ENCODE results near the gene CELF2.

The CELF2 gene

GRCh38 chr10:11085545-11085944 lies 67.9 kb downstream of the CELF2 start:
- Mint-ChIP-seq H3K36me3 (ENCODE audit: insufficient read depth) (no peaks in the 10 kb centered on the region), H3K4me1 (no peaks in the 10 kb centered on the region), H3K27ac (ENCODE audit: low read depth) (no peak overlapping the region), H3K4me3 (no peak overlapping the region), H3K27me3 (no peaks in the 10 kb centered on the region), H3K9me3 (no peaks in the 10 kb centered on the region)
- DNase-seq (ENCODE audit: low spot score in 2 of 2), result no peak
- no peak for ATAC-seq (replicated peaks; ENCODE audit: extremely low read depth, poor library complexity, severe bottlenecking)

GRCh38 chr10:11086177-11086840 lies 68.6 kb downstream of the CELF2 start:
- Mint-ChIP-seq H3K4me3 (no peak overlapping the region), H3K27ac (ENCODE audit: low read depth) (no peak overlapping the region), H3K4me1 (no peaks in the 10 kb centered on the region), H3K27me3 (no peaks in the 10 kb centered on the region), H3K9me3 (no peaks in the 10 kb centered on the region), H3K36me3 (ENCODE audit: insufficient read depth) (no peaks in the 10 kb centered on the region)
- DNase-seq (ENCODE audit: low spot score in 2 of 2), result no peak
- no peak for ATAC-seq (replicated peaks; ENCODE audit: extremely low read depth, poor library complexity, severe bottlenecking)

- H3K4me3 Mint-ChIP-seq, result no peak overlapping the region
- H3K27ac Mint-ChIP-seq (ENCODE audit: low read depth), result no peak overlapping the region
- ATAC-seq (replicated peaks; ENCODE audit: extremely low read depth, poor library complexity, severe bottlenecking), result no peak
These were observed 69.7 kb downstream of the CELF2 start for GRCh38 chr10:11087372-11087771.

GRCh38 chr10:11088709-11089108 lies 71.0 kb downstream of the CELF2 start:
- Mint-ChIP-seq H3K9me3 (no peaks in the 10 kb centered on the region), H3K4me1 (no peaks in the 10 kb centered on the region), H3K4me3 (no peak overlapping the region), H3K27ac (ENCODE audit: low read depth) (no peak overlapping the region), H3K27me3 (no peaks in the 10 kb centered on the region), H3K36me3 (ENCODE audit: insufficient read depth) (no peaks in the 10 kb centered on the region)
- DNase-seq (ENCODE audit: low spot score in 2 of 2), result no peak
- ATAC-seq (replicated peaks; ENCODE audit: extremely low read depth, poor library complexity, severe bottlenecking), result no peak

More at GRCh38 chr10:11087372-11087771, 69.7 kb downstream of the CELF2 start:
- Mint-ChIP-seq H3K36me3 (ENCODE audit: insufficient read depth) (no peaks in the 10 kb centered on the region), H3K27me3 (no peaks in the 10 kb centered on the region), H3K4me1 (no peaks in the 10 kb centered on the region), H3K9me3 (no peaks in the 10 kb centered on the region)
- DNase-seq (ENCODE audit: low spot score in 2 of 2), result no peak

GRCh38 chr10:11089272-11089671 lies 71.6 kb downstream of the CELF2 start:
- no peaks in the 10 kb centered on the region for H3K9me3 Mint-ChIP-seq
- H3K4me3 Mint-ChIP-seq, result no peak overlapping the region
- DNase-seq (ENCODE audit: low spot score in 2 of 2), result no peak
- H3K27ac Mint-ChIP-seq (ENCODE audit: low read depth), result no peak overlapping the region
- H3K36me3 Mint-ChIP-seq (ENCODE audit: insufficient read depth), result no peaks in the 10 kb centered on the region
- no peaks in the 10 kb centered on the region for H3K27me3 Mint-ChIP-seq
- H3K4me1 Mint-ChIP-seq, result no peaks in the 10 kb centered on the region
- no peak for ATAC-seq (replicated peaks; ENCODE audit: extremely low read depth, poor library complexity, severe bottlenecking)

- no peak overlapping the region for H3K4me3 Mint-ChIP-seq
- H3K27me3 Mint-ChIP-seq, result peaks cover 5% of the 10 kb centered on the region
- no peaks in the 10 kb centered on the region for H3K9me3 Mint-ChIP-seq
- ATAC-seq (replicated peaks; ENCODE audit: extremely low read depth, poor library complexity, severe bottlenecking) (no peak), DNase-seq (ENCODE audit: low spot score in 2 of 2) (no peak)
- H3K27ac Mint-ChIP-seq (ENCODE audit: low read depth), result no peak overlapping the region
- H3K36me3 Mint-ChIP-seq (ENCODE audit: insufficient read depth), result no peaks in the 10 kb centered on the region
- H3K4me1 Mint-ChIP-seq, result no peaks in the 10 kb centered on the region
These were observed 73.9 kb downstream of the CELF2 start for GRCh38 chr10:11091517-11092102.

GRCh38 chr10:11093771-11094736 lies 76.4 kb downstream of the CELF2 start:
- no peaks in the 10 kb centered on the region for H3K4me1 Mint-ChIP-seq
- no peak for DNase-seq (ENCODE audit: low spot score in 2 of 2)
- no peak for ATAC-seq (replicated peaks; ENCODE audit: extremely low read depth, poor library complexity, severe bottlenecking)
- H3K9me3 Mint-ChIP-seq, result no peaks in the 10 kb centered on the region
- H3K36me3 Mint-ChIP-seq (ENCODE audit: insufficient read depth), result no peaks in the 10 kb centered on the region
- H3K27ac Mint-ChIP-seq (ENCODE audit: low read depth), result no peak overlapping the region
- H3K27me3 Mint-ChIP-seq, result peaks cover 28% of the 10 kb centered on the region
- H3K4me3 Mint-ChIP-seq, result no peak overlapping the region

GRCh38 chr10:11095374-11095801 lies 77.7 kb downstream of the CELF2 start:
- DNase-seq (ENCODE audit: low spot score in 2 of 2) (no peak), ATAC-seq (replicated peaks; ENCODE audit: extremely low read depth, poor library complexity, severe bottlenecking) (no peak)
- no peaks in the 10 kb centered on the region for H3K9me3 Mint-ChIP-seq
- no peak overlapping the region for H3K27ac Mint-ChIP-seq (ENCODE audit: low read depth)
- peaks cover 31% of the 10 kb centered on the region for H3K27me3 Mint-ChIP-seq
- no peaks in the 10 kb centered on the region for H3K4me1 Mint-ChIP-seq
- no peaks in the 10 kb centered on the region for H3K36me3 Mint-ChIP-seq (ENCODE audit: insufficient read depth)
- no peak overlapping the region for H3K4me3 Mint-ChIP-seq

GRCh38 chr10:11096422-11096821 lies 78.8 kb downstream of the CELF2 start:
- Mint-ChIP-seq H3K9me3 (no peaks in the 10 kb centered on the region), H3K27me3 (peaks cover 41% of the 10 kb centered on the region), H3K36me3 (ENCODE audit: insufficient read depth) (no peaks in the 10 kb centered on the region), H3K4me3 (no peak overlapping the region), H3K27ac (ENCODE audit: low read depth) (no peak overlapping the region), H3K4me1 (no peaks in the 10 kb centered on the region)
- DNase-seq (ENCODE audit: low spot score in 2 of 2) (no peak), ATAC-seq (replicated peaks; ENCODE audit: extremely low read depth, poor library complexity, severe bottlenecking) (no peak)

- no peaks in the 10 kb centered on the region for H3K36me3 Mint-ChIP-seq (ENCODE audit: insufficient read depth)
- no peaks in the 10 kb centered on the region for H3K9me3 Mint-ChIP-seq
- ATAC-seq (replicated peaks; ENCODE audit: extremely low read depth, poor library complexity, severe bottlenecking) (no peak), DNase-seq (ENCODE audit: low spot score in 2 of 2) (no peak)
- no peak overlapping the region for H3K27ac Mint-ChIP-seq (ENCODE audit: low read depth)
- H3K4me1 Mint-ChIP-seq, result no peaks in the 10 kb centered on the region
- peaks cover 42% of the 10 kb centered on the region for H3K27me3 Mint-ChIP-seq
- no peak overlapping the region for H3K4me3 Mint-ChIP-seq
These were observed 80.0 kb downstream of the CELF2 start for GRCh38 chr10:11097686-11098085.

- Mint-ChIP-seq H3K4me1 (no peaks in the 10 kb centered on the region), H3K4me3 (no peak overlapping the region), H3K9me3 (no peaks in the 10 kb centered on the region), H3K27me3 (peaks cover 42% of the 10 kb centered on the region), H3K27ac (ENCODE audit: low read depth) (no peak overlapping the region), H3K36me3 (ENCODE audit: insufficient read depth) (no peaks in the 10 kb centered on the region)
- ATAC-seq (replicated peaks; ENCODE audit: extremely low read depth, poor library complexity, severe bottlenecking) (no peak), DNase-seq (ENCODE audit: low spot score in 2 of 2) (no peak)
These were observed 81.0 kb downstream of the CELF2 start for GRCh38 chr10:11098666-11099065.

- H3K4me3 Mint-ChIP-seq, result peak overlapping the region; percentile 3
- no peaks in the 10 kb centered on the region for H3K9me3 Mint-ChIP-seq
- peaks cover 11% of the 10 kb centered on the region for H3K27me3 Mint-ChIP-seq
- DNase-seq (ENCODE audit: low spot score in 2 of 2) (no peak), ATAC-seq (replicated peaks; ENCODE audit: extremely low read depth, poor library complexity, severe bottlenecking) (peak; percentile 28)
- no peaks in the 10 kb centered on the region for H3K36me3 Mint-ChIP-seq (ENCODE audit: insufficient read depth)
- H3K4me1 Mint-ChIP-seq, result peaks cover 15% of the 10 kb centered on the region
- no peak overlapping the region for H3K27ac Mint-ChIP-seq (ENCODE audit: low read depth)
These were observed 87.4 kb downstream of the CELF2 start for GRCh38 chr10:11104772-11105675.
